Measurements from ENCODE around the gene ERG28. TPM values are rescaled to one million over a fixed set of nuclear protein-coding genes. Genes with fewer than 3 reads are reported as not detected.

Gene ERG28
- total and polyA plus RNA-seq, 8 donors, result 23.6 to 44.5 (median 27.7) TPM

DNA sequence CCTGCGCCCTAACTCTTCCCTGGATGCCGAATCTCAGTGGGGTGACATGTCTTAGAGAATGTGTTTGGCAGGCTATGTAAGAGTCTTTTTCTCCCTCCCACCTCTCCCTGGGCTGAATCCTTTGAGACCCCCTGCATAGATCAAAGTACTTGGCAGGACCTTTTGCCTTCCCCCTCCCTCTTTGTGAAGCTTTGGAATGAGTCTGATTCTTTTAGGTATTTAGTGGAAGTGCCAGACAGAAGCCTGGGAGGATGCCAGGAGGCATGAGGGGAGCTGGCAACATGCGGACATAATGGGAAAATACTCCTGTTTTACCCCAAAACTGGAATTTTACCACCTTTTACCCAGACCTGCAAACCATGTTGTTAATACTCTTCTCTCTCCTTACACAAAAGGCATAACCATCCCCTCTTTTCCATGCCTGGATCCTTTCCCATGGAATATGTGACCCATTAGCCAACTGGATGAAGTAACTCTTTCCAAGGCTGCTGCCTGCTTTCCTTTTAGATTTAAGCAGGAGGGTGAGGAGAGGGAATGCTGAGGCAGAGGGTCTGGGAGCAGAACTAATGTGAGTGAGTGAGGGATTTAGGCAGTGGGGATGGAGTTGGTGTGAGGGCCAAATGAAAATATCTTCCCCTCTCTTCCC is 42.1 kb upstream of the ERG28 start:
- peaks cover 0 to 7% of the 10 kb centered on the region in 2 donors for H3K4me1 ChIP-seq
- ATAC-seq (peak; percentile 41), DNase-seq (peak in 2 of 4 donors; percentile 61 to 71)
- H3K27me3 ChIP-seq, result no peaks in the 10 kb centered on the region
- peak overlapping the region in 1 of 2 donors; percentile 56 for H3K27ac ChIP-seq
- peaks cover 0 to 45% of the 10 kb centered on the region in 2 donors for H3K36me3 ChIP-seq
- no peak overlapping the region for H3K4me3 ChIP-seq
- intact Hi-C loops (cut with DNase I), result no loop called here
- TF ChIP-seq, protein P1, sequence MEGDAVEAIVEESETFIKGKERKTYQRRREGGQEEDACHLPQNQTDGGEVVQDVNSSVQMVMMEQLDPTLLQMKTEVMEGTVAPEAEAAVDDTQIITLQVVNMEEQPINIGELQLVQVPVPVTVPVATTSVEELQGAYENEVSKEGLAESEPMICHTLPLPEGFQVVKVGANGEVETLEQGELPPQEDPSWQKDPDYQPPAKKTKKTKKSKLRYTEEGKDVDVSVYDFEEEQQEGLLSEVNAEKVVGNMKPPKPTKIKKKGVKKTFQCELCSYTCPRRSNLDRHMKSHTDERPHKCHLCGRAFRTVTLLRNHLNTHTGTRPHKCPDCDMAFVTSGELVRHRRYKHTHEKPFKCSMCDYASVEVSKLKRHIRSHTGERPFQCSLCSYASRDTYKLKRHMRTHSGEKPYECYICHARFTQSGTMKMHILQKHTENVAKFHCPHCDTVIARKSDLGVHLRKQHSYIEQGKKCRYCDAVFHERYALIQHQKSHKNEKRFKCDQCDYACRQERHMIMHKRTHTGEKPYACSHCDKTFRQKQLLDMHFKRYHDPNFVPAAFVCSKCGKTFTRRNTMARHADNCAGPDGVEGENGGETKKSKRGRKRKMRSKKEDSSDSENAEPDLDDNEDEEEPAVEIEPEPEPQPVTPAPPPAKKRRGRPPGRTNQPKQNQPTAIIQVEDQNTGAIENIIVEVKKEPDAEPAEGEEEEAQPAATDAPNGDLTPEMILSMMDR (IDR thresholded peaks at IDR 0.05), result no peak
- no peaks in the 10 kb centered on the region for H3K9me3 ChIP-seq

DNA sequence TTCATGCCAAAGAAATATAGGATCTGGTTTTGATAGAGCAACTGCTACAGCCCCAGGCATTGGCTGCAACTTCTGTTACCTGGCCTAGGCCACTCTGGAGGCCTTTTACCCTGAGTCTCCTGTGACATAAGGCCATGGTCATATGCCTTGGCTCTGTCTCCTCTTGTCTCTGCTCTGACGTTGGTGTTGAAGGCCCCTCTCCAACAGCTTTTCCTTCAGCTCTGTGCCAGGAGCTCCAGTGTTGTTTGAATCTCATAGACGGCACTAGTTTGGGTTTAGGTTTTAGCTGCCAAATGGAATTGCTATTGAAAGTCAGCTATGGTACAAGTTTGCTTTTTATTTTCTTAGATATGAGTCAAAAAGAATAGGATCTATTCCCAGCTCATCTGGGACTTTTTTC is 41.4 kb upstream of the ERG28 start:
- intact Hi-C loops (cut with DNase I), result no loop called here
- no peaks in the 10 kb centered on the region for H3K9me3 ChIP-seq
- TF ChIP-seq, protein P1 (IDR thresholded peaks at IDR 0.05), result no peak
- H3K27me3 ChIP-seq, result no peaks in the 10 kb centered on the region
- DNase-seq, result peak in 2 of 4 donors; percentile 42 to 50
- H3K4me3 ChIP-seq, result no peak overlapping the region
- no peak for ATAC-seq
- peaks cover 0 to 43% of the 10 kb centered on the region in 2 donors for H3K36me3 ChIP-seq
- H3K27ac ChIP-seq, result peak overlapping the region in 1 of 2 donors; percentile 56
- peaks cover 0 to 7% of the 10 kb centered on the region in 2 donors for H3K4me1 ChIP-seq

DNA sequence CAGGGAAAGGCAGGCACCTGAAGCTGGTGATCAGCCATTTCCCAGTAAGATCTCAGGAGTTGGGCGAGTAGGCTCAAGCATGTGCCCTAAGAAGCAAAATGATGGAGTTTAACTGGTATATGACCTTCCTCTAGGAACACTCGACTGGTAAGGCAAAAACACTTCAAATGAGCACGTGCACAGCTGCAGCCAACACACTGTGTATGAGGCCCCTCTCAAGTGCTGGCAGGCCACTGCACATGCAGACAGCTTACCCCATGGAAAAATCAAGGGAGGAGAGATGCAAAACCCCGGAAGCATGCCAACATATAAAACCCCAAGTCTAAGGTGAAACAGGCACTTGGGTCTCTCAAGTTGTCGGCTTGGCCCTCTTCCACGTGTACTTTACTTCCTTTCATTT is 39.6 kb upstream of the ERG28 start:
- Histone ChIP-seq H3K4me3 (no peak overlapping the region), H3K4me1 (peaks cover 0 to 7% of the 10 kb centered on the region in 2 donors), H3K9me3 (peaks cover 0 to under 1% of the 10 kb centered on the region in 2 donors), H3K36me3 (peaks cover 0 to 45% of the 10 kb centered on the region in 2 donors), H3K27me3 (no peaks in the 10 kb centered on the region), H3K27ac (no peak overlapping the region)
- ATAC-seq (peak; percentile 47), DNase-seq (peak in 1 of 4 donors; percentile 46)
- TF ChIP-seq, protein P1 (IDR thresholded peaks at IDR 0.05), result no peak
- intact Hi-C loops (cut with DNase I), result no loop called here

DNA sequence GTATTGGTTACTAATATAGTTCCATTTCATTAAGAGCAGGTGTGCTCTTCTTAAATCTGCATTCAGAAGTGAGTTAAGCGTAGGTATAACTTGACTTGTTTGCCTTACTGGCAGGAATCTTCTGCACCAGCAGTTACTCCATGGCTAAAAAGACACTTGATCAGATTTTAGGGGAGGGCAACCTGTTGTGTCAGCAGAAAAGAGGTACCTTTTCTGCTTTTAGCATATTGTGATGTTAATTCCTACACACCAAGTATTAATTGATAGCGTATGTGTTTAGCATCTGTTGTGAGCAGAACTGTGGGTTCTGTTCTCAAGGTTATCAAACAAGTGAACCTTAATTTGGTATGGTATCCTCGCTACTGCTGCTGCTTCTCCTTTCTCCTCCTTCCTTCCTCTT is 38.7 kb upstream of the ERG28 start:
- TF ChIP-seq, protein P1 (IDR thresholded peaks at IDR 0.05), result no peak
- DNase-seq (no peak), ATAC-seq (no peak)
- Histone ChIP-seq H3K9me3 (peaks cover 0 to 9% of the 10 kb centered on the region in 2 donors), H3K27me3 (no peaks in the 10 kb centered on the region), H3K36me3 (peaks cover 0 to 55% of the 10 kb centered on the region in 2 donors), H3K4me3 (no peak overlapping the region), H3K4me1 (peaks cover 0 to 7% of the 10 kb centered on the region in 2 donors), H3K27ac (no peak overlapping the region)
- intact Hi-C loops (cut with DNase I), result no loop called here

DNA sequence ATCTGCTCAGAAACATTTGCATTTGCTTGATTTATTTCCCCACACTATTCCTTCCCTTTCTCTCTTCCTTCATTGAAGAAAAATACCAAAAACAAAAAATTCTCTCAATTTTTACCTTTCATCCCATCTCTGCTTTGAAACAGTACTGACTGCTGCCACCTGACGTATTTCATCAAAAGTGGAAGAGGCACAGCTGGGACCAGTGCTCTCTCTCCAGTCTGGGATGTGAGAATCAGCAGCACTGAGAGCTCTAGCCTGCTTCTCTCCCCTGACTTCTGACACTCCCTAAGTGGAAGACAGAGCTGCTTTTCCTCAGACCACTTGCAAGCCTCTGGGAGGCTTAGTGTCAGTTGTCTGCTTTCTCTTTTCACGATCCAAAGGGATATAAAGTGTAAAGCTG is 37.2 kb upstream of the ERG28 start:
- Histone ChIP-seq H3K36me3 (peaks cover 0 to 63% of the 10 kb centered on the region in 2 donors), H3K4me1 (peaks cover 0 to 4% of the 10 kb centered on the region in 2 donors), H3K27ac (no peak overlapping the region), H3K27me3 (no peaks in the 10 kb centered on the region), H3K9me3 (peaks cover 0 to 9% of the 10 kb centered on the region in 2 donors), H3K4me3 (no peak overlapping the region)
- no peak for DNase-seq
- TF ChIP-seq, protein P1 (IDR thresholded peaks at IDR 0.05), result no peak
- intact Hi-C loops (cut with DNase I), result no loop called here
- no peak for ATAC-seq

Measured in left lung (tissue), 10 donors.